ENCODE data around the gene CMSS1. TPM values are rescaled to one million over a fixed set of nuclear protein-coding genes. Genes with fewer than 3 reads are reported as not detected.

The CMSS1 gene
- total and polyA plus RNA-seq, 2 of the 13 experiments (the other 11 are each of a cell fraction or from before 2014, with no cell fraction given), result 6.4 to 48.7 TPM

GRCh38 chr3:99817437-99818240, at the start of gene CMSS1 (continued):
- TF ChIP-seq ZBED4 (CRISPR knock-in tag; IDR thresholded peaks at IDR 0.05; ENCODE audit: borderline replicate concordance) (no peak), RXRA (CRISPR knock-in tag; IDR thresholded peaks at IDR 0.05) (peak; percentile 68), ETV6 (CRISPR knock-in tag; conservative IDR thresholded peaks at IDR 0.05) (0 out of 2 replicates have a peak, but pooled peaks have one; percentile 57), MATR3 (CRISPR knock-in tag; IDR thresholded peaks at IDR 0.05) (no peak), CREB1 (IDR thresholded peaks at IDR 0.05) (peak; percentile 100), CREB1 (CRISPR knock-in tag; IDR thresholded peaks at IDR 0.05) (peak; percentile 99), TCF12 (IDR thresholded peaks at IDR 0.05) (no peak), TCF12 (CRISPR knock-in tag; IDR thresholded peaks at IDR 0.05) (no peak), POLR2A (IDR thresholded peaks at IDR 0.05; ENCODE audit: insufficient read depth in 1 of 2, low read depth in 2 of 2, low read length in 2 of 2) (peak; percentile 79 to 80), ATF7 (IDR thresholded peaks at IDR 0.05) (peak; percentile 99), ATF7 (CRISPR knock-in tag; IDR thresholded peaks at IDR 0.05) (peak; percentile 97), ZNF800 (CRISPR knock-in tag; IDR thresholded peaks at IDR 0.05) (0 out of 2 replicates have a peak, but pooled peaks have one; percentile 32), ZNF331 (CRISPR knock-in tag; IDR thresholded peaks at IDR 0.05) (peak; percentile 67; the same call in 1 of the 2 replicates), ATF7-NPFF (CRISPR knock-in tag; IDR thresholded peaks at IDR 0.05; ENCODE audit: low read depth) (no peak), ZNF646 (CRISPR knock-in tag; IDR thresholded peaks at IDR 0.05) (no peak)

Data from HepG2 (cell line).